Lower leg skin (tissue), 3 donors: Measurements from ENCODE around the gene SPATA2L.

Experiments
- POLR2A ChIP-seq, 2 donors: fragments of 450-650 bp; IDR thresholded peaks; one replicate each; pipeline ENCODE4 v1.6.1; 2016 to 2017; ENCODE audit warnings: antibody characterized with exemption in 2 of 2, mild to moderate bottlenecking in 1 of 2, moderate library complexity in 1 of 2
- TF ChIP-seq, protein P1 (sequence below), 3 donors: fragments of 450-650 bp; IDR thresholded peaks; one replicate each; pipeline ENCODE4 v1.5.1; 2016; ENCODE audit warnings: antibody characterized with exemption in 3 of 3, mild to moderate bottlenecking in 3 of 3, moderate library complexity in 2 of 3

DNA sequence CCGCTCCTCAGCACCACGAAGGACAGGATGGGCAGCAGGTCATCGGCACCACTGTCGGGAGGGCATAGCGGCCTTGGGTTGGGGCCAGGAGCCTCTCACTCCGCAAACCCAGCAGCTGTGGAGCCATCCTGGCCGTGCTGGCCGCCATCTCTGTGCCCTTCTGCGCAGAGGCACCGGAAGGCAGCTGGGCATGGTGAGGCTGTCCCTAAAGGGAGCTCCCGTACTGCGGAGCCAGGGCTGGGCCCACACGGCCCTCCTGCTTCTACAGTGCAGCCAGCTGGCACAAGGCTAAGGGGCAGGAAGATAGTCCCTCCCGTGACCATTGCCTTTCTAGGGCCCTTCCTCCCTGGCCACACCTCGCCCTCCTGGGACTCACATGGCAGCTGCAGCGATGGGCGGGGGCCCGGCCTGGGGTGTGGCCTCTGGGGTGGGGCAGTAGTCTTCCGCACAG is 7.0 kb upstream of the SPATA2L start:
- TF ChIP-seq, protein P1, sequence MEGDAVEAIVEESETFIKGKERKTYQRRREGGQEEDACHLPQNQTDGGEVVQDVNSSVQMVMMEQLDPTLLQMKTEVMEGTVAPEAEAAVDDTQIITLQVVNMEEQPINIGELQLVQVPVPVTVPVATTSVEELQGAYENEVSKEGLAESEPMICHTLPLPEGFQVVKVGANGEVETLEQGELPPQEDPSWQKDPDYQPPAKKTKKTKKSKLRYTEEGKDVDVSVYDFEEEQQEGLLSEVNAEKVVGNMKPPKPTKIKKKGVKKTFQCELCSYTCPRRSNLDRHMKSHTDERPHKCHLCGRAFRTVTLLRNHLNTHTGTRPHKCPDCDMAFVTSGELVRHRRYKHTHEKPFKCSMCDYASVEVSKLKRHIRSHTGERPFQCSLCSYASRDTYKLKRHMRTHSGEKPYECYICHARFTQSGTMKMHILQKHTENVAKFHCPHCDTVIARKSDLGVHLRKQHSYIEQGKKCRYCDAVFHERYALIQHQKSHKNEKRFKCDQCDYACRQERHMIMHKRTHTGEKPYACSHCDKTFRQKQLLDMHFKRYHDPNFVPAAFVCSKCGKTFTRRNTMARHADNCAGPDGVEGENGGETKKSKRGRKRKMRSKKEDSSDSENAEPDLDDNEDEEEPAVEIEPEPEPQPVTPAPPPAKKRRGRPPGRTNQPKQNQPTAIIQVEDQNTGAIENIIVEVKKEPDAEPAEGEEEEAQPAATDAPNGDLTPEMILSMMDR (IDR thresholded peaks at IDR 0.05): no peak
- no peak for TF ChIP-seq POLR2A (IDR thresholded peaks at IDR 0.05)
